ENCODE results near the gene GALNT5. TPM values are rescaled to one million over a fixed set of nuclear protein-coding genes. Genes with fewer than 3 reads are reported as not detected.
"Not testable (repeated sequence)": the region's sequence is repeated elsewhere in the genome, so short reads cannot be mapped to it uniquely, and the experiment has no call there.

Gene GALNT5
- polyA plus RNA-seq, 1 donor: 1.7 TPM

DNA sequence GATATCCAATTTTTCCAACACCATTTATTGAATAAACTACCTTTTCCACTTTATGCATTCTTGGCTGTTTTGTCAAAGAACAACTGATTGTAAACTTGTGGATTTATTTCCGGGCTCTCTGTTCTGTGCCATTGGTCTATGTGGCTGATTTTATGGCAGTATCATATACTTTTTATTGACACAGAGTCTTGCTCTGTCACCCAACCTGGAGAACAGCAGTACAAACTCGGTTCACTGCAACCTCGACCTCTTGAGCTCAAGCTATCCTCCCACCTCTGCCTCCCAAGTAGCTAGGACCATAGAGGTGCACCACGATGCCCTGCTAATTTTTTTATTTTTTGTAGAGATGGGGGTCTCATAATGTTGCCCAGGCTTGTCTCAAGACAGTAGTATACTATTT, 6.7 kb upstream of the GALNT5 start:
- DNase-seq: no peak

DNA sequence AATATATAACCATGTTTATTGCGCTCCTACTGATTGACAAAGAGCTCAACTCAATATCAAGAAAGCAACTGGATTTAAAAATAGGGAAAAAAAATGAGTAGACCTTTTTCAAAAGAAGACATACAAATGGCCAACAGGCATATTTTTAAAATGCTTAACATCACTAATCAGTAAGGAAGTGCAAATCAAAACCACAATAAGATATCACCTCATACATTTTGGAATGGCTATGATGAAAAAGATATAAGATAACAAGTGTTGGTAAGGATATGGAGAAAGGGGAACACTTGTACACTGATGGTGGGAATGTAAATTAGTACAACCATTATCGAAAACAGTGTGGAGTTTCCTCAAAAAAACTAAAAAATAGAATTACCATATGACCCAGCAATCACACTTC, 5.6 kb upstream of the GALNT5 start:
- no peak for DNase-seq

- no peak for DNase-seq
These were observed 5.0 kb upstream of the GALNT5 start for GRCh38 chr2:157252529-157252928.

- DNase-seq: no peak
These were observed 3.5 kb upstream of the GALNT5 start for GRCh38 chr2:157254041-157254440.

- no peak for DNase-seq
These were observed 1.8 kb upstream of the GALNT5 start for GRCh38 chr2:157255746-157256145.

DNA sequence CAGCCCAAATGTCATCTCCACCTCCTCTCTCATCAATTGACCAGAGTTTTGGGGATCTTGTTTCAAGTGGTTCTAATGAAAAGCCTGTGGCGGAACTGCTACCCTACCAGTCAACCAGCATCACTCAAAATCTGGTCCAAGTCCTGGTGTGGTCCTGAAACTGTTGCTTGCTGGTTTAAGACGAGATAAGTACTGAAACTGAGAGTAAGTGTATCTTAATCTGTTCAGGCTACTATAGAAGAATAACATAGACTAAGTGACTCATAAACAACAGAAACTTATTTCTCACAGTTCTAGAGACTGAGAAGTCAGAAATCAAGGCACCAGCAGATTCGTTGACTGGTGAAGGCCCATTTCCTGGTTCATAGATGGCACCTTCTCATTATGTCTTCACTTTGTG, 879 bp upstream of the GALNT5 start:
- DNase-seq: no peak

GRCh38 chr2:157258520-157259326, 1.2 kb downstream of the GALNT5 start:
- DNase-seq: no peak

GRCh38 chr2:157259386-157259785, 1.9 kb downstream of the GALNT5 start:
- DNase-seq: no peak

- DNase-seq: no peak
These were observed 2.5 kb downstream of the GALNT5 start for GRCh38 chr2:157259960-157260359.

- no peak for DNase-seq
These were observed 3.2 kb downstream of the GALNT5 start for GRCh38 chr2:157260533-157261198.

GRCh38 chr2:157261199-157261782, 3.8 kb downstream of the GALNT5 start:
- peak; percentile 42 for DNase-seq

DNA sequence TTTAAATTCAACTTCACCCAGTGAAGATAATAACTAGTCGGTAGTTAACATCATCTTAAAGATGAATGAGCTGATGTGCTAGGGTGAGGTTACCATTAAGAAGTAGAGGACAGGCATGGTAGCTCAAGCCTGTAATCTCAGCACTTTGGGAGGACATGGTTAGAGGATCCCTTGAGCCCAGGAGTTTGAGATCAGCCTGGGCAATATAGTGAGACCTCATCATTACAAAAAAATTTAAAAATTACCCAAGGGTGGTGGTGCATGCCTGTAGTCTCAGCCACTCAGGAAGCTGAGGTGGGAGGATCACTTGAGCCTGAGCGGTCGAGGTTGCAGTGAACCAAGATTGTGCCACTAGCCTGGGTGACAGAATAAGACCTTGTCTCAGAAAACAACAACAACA, 4.7 kb downstream of the GALNT5 start:
- DNase-seq: no peak

- peak; percentile 47 for DNase-seq
These were observed 6.6 kb downstream of the GALNT5 start for GRCh38 chr2:157264099-157264498.

DNA sequence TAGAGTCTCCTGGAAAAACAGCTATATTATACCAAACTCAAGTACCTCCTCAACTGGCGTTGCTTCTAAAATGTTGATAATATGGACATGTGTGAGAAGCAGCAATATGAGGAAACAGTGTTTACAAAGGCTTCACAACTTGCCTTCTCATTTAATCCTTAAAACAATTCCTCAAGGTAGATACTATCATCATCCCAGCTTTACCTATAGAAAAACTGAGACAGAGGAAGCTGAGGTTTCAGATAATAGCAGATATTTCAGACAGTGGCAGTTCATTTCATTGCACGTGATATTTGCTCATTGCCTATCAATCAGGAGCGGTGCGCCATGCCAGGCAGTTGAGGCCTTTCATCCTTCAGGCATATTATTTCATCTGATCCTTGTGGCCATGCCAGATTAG, 8.3 kb downstream of the GALNT5 start:
- DNase-seq: no peak

- DNase-seq: no peak
These were observed 10.0 kb downstream of the GALNT5 start for GRCh38 chr2:157267476-157267875.

DNA sequence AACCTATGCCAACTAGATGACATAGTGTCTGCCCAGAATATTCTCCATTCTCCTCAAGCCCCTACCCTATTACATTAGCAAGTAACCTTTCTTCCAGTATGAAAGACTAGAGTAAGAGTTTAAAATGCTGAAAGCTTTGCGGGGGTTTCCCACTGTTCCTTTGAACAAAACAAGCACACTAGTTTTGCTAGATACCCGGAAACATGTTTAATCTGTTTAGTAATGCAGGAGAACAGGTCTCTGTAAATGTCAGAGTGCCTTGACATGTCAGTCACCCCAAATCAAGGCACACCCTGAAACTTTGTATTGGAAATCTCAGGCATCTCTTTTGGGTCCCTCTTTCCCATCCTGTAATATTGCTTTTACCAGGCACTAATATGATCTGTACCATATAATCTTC, 11.6 kb downstream of the GALNT5 start:
- DNase-seq: no peak

- DNase-seq: no peak
These were observed 12.4 kb downstream of the GALNT5 start for GRCh38 chr2:157269922-157270321.

DNA sequence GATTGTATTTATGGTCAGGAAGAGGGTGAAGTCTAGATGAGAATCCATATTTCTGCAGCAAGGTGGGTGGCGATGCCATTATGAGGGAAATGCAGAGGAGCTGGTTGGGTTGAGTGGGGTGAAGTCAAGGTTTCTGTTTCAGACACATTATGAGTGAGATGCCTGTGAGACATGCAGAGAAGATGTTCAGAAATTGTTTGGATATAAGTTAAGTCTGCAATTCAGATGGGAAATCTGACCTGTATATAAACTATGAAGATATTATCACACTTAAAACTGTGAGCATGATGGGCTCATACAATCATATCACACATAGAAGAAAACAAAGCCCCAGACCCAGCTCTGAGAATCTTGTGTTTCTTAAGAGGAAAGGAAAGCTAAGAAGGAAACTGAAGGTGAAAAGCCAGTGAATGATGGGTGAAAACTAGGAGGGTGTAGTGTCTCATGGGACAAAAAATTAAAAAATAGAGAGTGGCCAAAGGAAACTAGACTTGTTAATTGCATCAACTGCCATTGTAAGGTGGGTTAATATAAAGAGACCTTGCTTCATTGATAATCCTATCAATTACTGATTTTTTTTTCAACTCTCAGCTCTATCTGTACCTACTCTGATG, 14.2 kb downstream of the GALNT5 start:
- no peak for DNase-seq

DNA sequence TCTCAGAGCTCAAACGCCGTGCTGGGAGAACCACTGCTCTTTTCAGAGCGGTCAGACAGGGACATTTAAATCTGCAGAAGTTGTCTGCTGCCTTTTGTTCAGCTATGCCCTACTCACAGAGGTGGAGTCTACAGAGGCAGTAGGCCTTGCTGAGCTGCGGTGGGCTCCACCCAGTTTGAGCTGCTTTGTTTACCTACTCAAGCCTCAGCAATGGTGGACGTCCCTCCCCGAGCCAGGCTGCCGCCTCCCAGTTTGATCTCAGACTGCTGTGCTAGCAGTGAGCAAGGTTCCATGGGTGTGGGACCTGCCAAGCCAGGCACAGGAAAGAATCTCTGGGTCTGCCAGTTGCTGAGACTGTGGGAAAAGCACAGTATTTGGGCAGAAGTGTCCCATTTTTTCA, 21.8 kb downstream of the GALNT5 start:
- not testable (repeated sequence) for DNase-seq

DNA sequence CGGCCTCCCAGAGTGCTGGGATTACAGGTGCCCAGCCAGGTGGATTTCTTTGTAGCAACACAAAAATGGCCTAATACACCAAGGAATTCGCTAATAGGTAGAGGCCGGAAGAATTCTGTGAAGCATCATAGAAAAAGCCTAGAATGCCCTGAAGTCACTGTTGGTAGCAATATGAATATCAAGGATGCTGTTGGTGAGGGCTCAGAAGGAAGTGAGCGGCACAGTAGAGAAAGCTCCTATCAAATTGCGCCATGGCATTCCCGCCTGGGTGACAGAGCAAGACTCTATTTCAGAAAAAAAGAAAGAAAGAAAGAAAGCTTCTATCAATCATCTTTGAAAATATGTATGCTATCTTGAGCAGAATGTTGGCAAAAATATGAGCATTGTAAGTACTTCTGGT, 23.8 kb downstream of the GALNT5 start:
- DNase-seq: no peak

DNA sequence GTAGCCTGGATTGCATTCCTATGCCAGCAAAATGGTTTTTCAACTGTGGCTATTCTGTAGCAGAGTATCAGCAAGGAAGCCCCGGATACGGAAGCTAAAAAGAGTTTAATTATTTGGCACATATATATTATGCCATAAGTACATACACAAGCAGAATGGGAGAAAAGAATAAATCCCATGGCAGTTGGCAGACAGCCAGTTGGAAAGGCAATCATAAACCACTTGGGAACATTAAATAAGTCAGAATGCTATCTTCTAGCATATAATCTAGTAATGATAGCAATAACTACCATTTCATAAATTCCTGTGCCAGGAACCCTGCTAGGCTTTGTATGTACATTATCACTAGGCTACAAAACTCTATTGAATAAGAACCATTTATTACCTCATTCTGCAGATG, 26.0 kb downstream of the GALNT5 start:
- no peak for DNase-seq

DNA sequence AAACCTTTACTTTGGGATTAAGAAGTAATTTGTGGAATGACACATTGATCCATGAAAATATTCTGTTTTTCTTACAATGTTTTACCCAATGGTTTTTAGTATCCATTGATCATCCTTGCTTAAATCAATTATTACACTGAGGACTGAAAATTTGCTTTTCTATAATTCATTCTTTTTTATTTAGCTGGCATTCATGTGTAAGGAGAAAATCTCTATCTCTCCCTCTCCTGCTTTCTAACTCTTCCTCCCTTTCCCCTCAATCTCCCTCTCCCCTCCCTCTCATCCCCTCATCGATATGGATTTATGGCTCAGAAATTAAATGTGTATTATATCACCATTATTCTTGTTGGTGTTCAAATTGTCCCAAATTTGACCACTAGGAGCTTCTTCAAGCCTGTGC, 29.7 kb downstream of the GALNT5 start:
- no peak for DNase-seq

DNA sequence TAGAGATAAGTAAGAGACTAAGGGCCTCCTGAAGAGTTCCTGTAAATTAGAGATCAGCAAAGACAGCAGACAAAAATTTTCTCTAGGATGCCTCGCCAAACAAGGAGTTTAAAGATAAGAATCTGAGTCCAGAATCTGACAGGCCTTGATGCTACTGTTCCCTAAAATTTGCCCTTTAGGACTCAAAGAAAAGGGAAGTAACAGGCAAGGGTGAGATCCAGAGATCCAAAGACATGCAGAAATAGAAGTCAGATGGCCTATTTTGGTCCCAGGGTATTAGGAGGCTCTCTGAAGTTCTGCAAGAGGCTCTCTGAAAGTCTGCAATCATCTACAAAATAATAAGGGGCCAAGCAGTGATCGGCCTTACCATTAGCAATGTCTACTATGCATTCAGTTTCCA, 33.0 kb downstream of the GALNT5 start:
- DNase-seq: no peak

- no peak for DNase-seq
These were observed 33.5 kb downstream of the GALNT5 start for GRCh38 chr2:157291018-157291417.

All from hindlimb muscle (tissue), 1 donor.